A673 (cell line): ENCODE measurements around the gene MACROH2A1.

Source experiments
- CTCF ChIP-seq: fragments of 300-800, 200-600 bp; sonication (generic); conservative IDR thresholded peaks from 2 replicates; pipeline ENCODE4 v1.5.1; 2017; ENCODE audit warnings: low read depth, mild to moderate bottlenecking, antibody characterized with exemption, low read length, moderate library complexity, mixed read lengths
- EZH2 ChIP-seq: fragments of 200-600 bp; sonication (generic); IDR thresholded peaks from 2 replicates; pipeline ENCODE4 v1.6.1; 2017; ENCODE audit warnings: borderline replicate concordance, low read depth, mild to moderate bottlenecking, mixed read lengths, antibody characterized with exemption, low read length; ENCODE audit not compliant: poor library complexity, severe bottlenecking

GRCh38 chr5:135446206-135446605 lies 47.2 kb upstream of the MACROH2A1 start:
- TF ChIP-seq CTCF (no peak), EZH2 (no peak)
